NB4 (cell line): Measurements from ENCODE around the gene CADPS.

Source experiments
- POLR2A ChIP-seq: IDR thresholded peaks from 2 replicates; pipeline ENCODE4 v1.6.1; 2011; ENCODE audit warnings: mild to moderate bottlenecking; ENCODE audit not compliant: insufficient read length; ENCODE audit errors: extremely low read depth
- TF ChIP-seq, protein P1 (sequence below): IDR thresholded peaks from one replicate; pipeline ENCODE4 v1.5.1; 2012; ENCODE audit warnings: low read depth, low read length

GRCh38 chr3:62918131-62918530, 42.9 kb upstream of the CADPS start:
- no peak for TF ChIP-seq POLR2A
- TF ChIP-seq, protein P1, sequence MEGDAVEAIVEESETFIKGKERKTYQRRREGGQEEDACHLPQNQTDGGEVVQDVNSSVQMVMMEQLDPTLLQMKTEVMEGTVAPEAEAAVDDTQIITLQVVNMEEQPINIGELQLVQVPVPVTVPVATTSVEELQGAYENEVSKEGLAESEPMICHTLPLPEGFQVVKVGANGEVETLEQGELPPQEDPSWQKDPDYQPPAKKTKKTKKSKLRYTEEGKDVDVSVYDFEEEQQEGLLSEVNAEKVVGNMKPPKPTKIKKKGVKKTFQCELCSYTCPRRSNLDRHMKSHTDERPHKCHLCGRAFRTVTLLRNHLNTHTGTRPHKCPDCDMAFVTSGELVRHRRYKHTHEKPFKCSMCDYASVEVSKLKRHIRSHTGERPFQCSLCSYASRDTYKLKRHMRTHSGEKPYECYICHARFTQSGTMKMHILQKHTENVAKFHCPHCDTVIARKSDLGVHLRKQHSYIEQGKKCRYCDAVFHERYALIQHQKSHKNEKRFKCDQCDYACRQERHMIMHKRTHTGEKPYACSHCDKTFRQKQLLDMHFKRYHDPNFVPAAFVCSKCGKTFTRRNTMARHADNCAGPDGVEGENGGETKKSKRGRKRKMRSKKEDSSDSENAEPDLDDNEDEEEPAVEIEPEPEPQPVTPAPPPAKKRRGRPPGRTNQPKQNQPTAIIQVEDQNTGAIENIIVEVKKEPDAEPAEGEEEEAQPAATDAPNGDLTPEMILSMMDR = no peak
